Mammary epithelial cell (primary cell): ENCODE data around the gene SLC15A3.

ENCODE experiments used
- CTCF ChIP-seq, 2 donors: IDR thresholded peaks in 1 of 2; conservative IDR thresholded peaks in 1 of 2; 2 replicates each; pipeline ENCODE4 v1.5.1; 2011 to 2012; ENCODE audit warnings: inconsistent platforms in 2 of 2, low read length in 2 of 2, mild to moderate bottlenecking in 2 of 2, control low read depth in 1 of 2, low read depth in 1 of 2; ENCODE audit not compliant: insufficient read depth in 1 of 2; ENCODE audit errors: extremely low read depth in 1 of 2
- EZH2 ChIP-seq: IDR thresholded peaks from 2 replicates; pipeline ENCODE4 v1.6.1; 2012; ENCODE audit warnings: low read length, inconsistent platforms, borderline replicate concordance

- TF ChIP-seq CTCF (conservative IDR thresholded peaks at IDR 0.05 in 1 of 2, IDR thresholded peaks at IDR 0.05 in 1 of 2; ENCODE audit: extremely low read depth in 1 of 2, insufficient read depth in 1 of 2, low read depth in 1 of 2, low read length in 2 of 2) (no peak), EZH2 (no peak)
Observed at GRCh38 chr11:60910711-60911380, 41.1 kb downstream of the SLC15A3 start.
